Occipital lobe (tissue), 1 donor: ENCODE results near the gene XCL1. TPM values are rescaled to one million over a fixed set of nuclear protein-coding genes. Genes with fewer than 3 reads are reported as not detected.

Experiments used
- total RNA-seq: library from RNA; depleted of rRNA; stranded (reverse); fragments of >200 nt; gene quantifications from one replicate; pipeline ENCODE4 v1.2.3, GENCODE V29; 2014

Gene XCL1
- total RNA-seq, 1 donor from 2014 or later: not detected

Other genes with a start within 250 kb of the XCL1 start
- gene XCL2, start 32.6 kb upstream of the XCL1 start, total RNA-seq: not detected
- not detected for gene DPT, start 152.6 kb downstream of the XCL1 start, total RNA-seq